NK-92 (cell line): ENCODE measurements around the gene PRKAR1B.

Experiments used
- DNase-seq: peaks from one replicate; lab custom pipeline; 2025; ENCODE audit not compliant: unreplicated experiment; lab: John Stamatoyannopoulos, UW

PRKAR1B gene

DNA sequence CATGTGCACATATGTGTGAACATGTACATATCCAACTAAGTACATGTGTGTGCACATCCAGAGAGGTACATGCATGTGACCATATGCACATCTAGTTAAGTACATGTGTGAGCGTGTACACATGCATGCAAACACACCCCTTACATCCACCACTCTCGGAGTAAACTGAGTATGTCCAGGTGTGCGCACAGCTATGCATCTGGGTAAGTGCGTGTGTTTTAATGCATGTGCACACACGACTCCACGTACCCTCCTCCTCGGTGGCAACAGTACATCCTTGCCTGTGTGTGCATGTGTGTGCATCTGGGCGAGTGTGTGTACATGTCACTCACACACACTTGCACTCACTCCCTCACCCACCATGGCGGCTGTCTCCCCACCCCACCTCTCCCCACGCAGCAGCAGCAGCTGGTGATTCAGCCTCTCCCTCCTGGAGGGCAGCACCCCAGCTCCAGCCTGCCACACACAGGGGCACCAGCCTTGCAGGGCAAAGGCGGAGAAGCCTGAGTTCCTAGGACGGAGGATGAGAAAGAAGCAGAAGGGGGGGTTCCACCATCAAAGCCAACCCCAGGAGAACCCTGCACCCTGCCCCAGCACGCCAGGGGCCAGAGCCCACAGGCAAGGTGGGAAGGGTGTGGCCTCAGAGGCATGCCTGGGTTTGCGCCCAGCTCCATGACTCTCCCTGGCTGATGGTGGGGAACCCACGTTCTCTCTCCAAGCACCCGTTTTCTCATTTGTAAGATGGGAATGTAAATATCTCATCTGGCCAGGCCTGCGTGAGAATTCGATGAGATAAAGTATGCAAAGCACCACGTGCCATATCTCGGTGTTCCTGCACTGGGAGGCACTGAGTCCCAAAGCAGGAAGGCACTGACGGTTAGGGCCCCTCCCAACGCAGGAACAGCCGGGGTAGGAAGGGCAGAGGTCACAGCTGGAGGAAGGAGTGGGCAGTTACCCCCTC, 28.3 kb downstream of the PRKAR1B start:
- no peak for DNase-seq

DNA sequence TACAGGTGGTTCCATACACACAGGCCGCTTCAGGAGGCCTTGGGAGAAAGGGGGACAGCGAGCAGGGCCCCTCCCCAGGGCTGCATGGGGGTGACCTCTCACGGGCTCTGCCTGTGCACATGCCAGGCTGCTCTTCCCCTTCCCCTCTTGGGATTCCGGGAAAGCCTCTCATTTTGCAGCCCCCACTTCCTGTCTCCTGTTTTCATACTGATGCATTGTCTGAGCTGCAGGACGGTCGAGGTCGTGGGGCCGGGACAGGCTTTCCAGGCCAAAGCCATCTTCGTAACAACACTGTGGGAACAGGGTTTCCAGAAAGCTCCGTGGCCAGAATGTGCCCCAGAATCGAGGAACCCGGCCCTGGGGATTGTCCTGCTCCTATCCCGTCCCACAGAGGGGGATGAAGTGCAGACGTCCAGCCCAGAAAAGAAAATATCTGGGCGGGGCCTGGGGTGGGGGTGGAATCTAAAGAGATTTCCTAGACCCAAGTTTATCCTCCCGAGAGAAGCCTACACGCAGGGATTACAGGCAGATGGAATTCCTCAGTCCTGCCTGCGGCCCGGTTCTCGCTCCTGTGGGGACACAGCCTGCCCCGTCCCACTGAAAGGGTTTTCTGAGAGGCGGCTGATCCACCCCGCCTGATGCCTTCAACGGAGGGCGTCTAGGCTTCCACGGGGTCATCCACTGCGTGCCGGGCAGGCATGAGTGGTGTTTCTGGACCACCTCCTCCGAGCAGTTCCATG, 30.1 kb downstream of the PRKAR1B start:
- DNase-seq = no peak

DNA sequence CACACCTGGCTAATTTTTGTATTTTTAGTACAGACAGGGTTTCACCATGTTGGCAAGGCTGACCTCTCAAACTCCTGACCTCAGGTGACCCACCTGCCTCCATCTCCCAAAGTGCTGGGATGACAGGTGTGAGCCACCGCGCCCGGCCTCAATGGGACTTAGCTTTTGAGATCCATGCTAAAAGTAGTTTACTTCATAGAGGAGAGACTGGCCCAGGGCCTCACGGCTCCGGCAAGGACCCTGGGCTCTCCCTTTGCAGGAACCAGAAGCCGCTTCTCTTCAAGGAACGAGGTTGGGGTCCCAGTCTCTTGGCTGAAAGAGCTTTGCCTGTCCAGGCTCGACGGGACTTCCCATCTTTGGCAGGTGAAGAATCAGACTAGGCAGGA, 30.7 kb downstream of the PRKAR1B start:
- DNase-seq = no peak

DNA sequence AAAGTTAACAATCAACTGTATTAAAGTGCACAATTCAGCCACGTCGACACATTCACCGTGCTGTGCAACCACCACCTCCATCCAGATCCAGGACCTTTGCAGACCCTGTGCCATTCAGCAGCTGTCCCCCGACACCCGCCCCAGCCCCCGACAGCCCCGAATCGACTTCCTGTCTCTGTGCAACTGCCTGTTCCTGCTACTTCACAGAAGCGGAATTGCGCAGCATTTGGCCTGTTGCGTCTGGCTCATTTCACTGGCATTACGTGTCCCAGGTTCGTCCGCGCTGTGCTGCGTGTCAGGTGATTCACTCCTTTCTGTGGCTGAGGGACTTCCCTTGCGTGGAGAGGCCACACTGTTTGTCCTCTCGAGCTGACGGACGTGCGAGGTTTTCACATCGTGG, 33.8 kb downstream of the PRKAR1B start:
- no peak for DNase-seq

DNA sequence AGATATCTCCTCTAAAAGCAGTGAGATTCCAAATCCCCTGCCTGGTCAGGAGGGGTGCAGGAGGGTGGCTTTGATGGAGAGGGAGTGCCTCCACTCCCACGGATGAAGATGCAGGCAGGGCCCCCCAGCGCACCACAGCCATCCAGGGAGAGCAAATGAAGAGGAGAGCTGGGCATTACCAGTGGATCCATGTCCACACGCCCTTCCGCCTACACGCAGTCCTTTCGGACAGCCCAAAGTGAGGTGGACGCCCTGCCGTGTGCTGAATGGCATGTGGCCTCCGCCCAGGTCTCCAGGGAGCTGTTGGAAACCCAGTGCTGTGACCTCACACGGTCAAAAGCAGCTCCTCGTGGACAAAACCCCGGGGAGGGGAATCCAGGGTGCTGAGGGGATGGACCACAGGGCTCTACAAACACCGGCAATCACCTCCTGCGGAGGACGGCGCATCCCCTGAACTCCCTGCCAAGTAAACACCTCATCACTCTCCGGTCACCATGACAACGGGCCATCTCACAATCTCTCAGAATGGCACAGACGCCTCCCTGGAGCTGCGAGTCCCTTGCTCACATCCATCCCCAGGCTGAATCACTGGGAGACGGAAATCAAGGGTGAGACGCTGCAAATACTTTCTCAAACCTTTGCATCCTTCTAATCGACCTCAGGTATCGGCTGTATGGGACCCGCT, 35.6 kb downstream of the PRKAR1B start:
- no peak for DNase-seq

DNA sequence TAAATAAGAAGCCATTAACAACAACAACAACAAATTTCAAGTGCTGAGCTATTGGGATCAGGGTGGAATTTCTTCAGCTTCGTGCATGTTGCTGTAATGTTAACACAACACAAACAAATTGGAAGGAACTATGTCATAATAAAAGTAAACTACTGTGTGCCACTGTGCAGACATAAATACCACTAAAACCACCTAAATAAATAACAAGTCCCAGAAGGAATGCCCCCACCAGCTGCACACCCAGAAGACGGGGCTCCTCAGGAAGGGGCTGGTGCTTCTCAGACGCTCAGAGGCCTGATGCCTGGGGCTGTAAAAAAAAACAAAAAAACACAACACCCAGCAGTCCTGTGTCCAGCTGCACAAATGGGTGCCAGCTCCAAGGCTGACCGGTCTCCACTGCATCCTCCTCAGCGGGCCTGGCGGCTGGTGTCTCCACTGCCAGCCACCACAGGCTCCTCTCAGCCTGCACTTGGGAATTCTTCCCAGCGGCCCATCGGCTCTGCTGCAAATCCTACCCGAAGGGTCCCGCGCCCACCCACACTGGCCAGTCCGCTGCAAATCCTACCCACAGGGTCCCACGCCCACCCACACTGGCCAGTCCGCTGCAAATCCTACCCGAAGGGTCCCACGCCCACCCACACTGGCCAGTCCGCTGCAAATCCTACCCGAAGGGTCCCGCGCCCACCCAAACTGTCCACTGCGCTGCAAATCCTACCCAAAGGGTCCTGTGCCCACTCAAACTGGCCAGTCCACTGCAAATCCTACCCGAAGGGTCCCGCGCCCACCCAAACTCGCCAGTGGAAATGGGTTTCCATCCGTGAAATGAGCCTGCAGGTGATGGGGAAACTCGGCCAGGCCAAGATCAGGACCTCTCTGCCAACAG, 36.4 kb downstream of the PRKAR1B start:
- DNase-seq = no peak

DNA sequence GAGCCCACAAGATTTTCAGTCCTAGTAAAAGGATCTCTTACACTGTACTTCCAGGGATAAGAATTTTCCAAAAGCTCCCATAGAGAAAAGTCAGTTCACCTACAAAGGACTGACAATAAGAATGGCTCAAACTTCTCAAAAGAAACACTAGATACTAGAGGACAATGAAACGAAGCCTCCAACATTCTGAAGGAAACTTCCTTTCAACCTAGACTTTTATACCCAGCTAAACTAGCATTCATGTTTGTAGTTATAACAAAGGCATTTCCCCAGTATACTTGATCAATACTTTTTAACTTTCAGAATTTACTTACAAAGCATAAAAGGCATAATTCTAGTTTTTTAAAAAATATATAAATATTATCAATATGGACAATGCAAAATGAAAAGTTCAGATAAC, 41.5 kb downstream of the PRKAR1B start:
- DNase-seq = no peak

DNA sequence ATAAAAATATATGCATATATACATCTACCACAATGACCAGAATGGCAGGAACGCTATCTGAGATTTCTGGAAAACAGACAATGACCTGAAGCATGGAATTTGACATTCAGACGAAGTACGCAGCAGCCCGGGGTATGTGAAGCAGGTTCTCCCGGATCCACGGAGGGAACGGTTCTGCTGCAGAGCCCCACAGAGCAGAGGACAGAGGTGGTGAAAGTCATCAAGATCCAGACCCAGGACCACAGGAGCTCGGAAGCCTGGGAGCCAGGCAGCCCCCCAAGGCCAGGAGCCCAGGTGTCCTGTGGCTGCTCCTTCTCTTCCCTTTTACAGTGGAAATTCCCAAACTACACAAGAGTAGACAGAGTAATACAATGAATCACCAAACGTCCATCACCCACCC, 42.7 kb downstream of the PRKAR1B start:
- DNase-seq = no peak

DNA sequence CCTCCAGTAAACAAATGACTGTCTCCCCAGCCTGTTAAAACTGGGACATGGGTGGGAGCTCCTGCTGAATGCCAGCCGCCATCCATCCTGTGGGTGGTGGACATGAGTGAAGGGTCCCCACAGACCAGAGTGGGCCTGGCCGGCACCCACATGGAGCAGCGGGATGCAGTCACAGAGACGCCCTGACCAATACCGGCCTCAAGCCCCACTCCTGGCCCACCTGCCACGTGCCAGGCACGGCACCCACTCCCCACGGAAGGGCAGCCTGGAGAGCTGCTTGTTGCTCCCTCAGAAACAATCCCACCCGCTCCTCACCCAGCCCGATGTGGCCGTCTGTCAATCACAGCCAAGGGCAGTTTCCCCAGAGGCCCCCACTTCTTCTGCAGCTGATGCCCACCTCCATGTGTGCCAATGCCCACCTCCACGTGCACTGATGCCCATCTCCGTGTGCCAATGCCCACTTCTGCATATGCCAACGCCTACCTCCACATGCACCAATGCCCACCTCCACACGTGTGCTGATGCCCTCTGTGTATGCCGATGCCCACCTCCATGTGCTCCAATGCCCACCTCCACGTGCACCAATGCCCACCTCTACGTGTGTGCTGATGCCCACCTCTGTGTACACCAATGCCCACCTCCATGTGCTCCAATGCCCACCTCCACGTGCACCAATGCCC, 43.4 kb downstream of the PRKAR1B start:
- DNase-seq = no peak

DNA sequence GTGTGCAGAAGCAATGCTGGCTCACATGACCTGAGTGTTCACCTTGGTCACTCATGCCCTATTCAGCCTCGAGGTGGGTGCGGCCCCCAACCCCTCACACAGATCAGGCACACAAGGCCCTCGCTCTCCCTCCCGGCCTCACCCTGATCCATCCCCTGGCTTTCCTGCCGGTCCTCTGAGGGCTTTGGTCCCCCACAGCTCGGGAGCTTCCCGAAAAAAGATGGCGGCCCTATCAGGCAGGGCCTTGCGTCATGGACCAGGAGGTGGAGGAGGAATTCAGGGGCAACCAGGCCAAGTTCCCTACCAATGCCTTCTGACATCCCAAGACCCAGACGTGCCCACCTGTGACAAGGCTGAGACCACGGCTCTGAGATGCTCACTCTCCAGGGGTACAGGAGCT, 44.3 kb downstream of the PRKAR1B start:
- DNase-seq = no peak

DNA sequence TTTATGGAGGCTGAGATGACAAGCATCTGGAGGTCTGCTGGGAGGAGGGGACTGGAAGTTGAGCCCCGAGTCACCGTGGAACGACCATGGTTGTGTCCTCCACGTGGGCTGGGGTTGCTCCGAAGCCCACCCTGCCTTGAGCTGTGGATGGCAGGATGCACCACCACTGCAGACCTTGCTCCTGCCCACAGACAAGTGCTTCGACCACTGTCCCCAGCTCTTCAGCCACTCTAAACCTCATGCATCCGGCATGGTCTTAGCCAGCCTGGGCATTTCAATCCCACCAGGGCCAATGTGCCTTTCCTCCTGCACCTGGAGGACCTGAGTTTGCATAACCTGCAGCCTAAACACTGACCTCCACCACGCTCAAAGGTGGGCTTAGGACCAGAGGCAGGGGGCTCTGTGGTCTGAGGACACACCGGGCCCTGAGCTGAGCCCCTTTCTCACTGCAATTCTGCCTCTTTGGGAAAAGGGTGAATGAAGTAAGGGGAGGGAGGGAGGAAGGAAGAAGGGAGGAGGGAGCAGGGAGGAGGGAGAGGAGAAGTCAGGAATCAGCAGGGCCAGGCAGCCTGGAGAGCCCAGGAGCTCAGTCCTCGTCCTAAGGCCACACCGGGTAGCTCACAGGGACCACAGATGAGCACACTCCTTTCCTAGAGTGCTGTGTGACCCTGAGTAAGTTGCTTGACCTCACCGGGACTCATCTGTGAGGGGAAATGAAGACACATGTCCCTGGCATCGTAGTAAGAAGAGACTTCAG, 45.4 kb downstream of the PRKAR1B start:
- DNase-seq = no peak

DNA sequence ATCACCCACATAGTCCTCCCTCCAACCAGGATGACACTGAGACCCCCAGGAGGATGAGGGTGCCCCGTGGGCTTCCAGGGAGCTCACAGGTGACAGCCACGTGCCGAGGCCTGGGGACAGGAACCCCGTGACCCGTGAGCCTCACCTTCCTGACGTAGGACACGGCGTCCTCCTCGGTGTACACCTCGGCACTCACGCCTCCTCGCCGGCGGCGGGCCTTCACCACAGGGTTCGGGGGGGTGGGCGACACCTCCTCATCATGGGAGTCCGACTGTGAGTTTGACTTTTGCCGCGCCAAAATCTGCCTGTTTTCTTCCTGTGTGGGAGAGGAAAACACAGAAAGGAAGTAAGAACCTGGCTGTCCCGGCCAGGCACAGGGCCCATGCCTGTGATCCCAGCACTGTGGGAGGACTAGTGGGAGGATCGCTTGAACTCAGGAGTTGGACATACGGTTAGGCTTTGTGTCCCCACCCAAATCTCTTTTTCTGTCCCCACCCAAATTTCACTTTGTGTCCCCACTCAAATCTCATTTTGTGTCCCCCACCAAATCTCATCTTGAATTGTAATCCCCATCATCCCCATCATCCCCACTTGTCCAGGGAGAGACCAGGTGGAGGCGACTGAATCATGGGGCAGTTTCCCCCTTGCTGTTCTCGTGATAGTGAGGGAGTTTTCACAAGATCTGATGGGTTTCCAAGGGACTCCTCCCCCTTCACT, 46.5 kb downstream of the PRKAR1B start:
- no peak for DNase-seq

DNA sequence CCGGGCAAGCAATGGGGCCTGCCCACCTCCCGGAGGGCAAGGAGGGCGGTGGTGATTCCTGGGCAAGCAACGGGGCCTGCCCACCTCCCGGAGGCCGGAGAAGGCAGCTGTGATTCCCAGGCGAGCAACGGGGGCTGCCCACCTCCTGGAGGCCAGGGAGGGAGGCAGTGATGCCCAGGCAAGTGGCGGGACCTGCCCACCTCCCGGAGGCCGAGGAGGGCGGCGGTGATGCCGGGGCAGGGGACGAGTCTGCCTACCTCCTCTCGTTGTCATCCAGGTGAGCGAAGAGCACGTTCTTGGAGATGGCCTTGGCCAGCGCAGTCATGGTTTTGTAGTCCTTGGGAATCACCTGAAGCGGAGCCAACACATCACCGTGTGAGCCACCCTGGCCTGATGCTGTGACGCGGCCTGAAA, 50.1 kb downstream of the PRKAR1B start:
- DNase-seq = no peak

DNA sequence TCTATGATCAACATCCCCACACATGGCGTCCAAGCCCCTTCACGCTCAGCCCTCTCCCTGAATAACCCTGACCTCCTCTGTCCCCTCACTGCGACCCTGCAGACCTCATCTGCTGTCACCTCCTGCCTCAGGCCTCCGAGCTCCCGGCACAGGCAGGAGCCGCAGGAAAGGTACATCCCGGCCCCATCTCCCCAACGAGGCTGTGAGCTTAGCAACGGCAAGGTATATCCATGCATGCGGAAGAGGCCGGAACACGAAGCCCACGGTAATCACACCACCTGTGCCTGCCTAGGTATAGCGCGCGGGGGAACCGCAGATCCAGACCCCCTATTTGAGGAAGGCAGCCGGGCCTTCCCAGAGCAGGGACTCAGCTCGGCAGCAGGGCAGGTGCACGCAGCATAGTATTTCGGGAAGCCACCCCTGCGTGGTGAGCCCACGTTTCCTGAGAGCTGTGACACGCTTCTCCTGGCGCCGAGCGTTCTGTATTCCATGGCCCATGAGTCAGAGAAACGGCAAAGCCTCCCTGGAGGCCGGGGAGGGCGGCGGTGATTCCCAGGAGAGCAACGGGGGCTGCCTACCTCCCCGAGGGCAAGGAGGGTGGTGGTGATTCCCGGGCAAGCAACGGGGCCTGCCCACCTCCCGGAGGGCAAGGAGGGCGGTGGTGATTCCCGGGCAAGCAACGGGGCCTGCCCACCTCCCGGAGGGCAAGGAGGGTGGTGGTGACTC, 50.7 kb downstream of the PRKAR1B start:
- DNase-seq = no peak

DNA sequence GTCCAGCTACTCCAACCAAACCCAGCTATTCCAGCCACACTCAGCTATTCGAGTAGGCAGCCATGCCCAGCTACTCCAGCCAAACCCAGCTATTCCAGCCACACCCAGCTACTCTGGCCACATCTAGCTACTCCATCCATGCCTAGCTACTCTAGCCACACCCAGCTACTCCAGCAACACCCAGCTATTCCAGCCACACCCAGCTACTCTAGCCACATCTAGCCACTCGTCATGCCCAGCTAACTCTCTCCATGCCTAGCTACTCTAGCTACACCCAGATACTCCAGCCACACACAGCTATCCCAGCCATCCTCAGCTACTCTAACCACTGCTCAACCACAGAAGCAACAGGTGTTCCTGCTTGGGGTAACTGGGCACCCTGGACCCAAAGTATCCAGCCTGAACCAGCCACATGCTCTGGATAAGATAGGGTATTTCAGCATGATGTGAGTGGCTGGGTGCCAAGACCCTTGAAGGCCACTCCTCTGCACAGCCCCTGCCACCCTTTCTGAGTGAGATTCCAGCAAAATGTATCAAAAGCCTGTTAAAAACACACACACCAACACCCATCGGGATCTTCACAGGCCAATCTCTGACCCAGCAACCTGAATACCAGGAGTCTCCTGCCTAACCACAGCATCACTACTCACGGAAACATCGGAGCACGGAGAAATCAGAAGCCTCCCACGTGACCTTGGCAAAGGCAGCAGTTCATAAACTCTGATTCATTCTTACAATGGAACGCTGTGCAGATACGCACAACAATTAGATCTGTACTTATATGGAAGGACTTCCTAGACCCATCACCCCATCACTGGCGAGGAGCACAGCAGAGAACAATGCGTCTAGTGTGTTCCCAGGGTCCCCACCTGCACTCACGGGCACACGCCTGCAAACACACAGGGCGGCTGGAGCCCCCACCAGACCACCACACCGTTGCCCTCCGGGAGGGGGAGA, 52.3 kb downstream of the PRKAR1B start:
- DNase-seq = no peak

DNA sequence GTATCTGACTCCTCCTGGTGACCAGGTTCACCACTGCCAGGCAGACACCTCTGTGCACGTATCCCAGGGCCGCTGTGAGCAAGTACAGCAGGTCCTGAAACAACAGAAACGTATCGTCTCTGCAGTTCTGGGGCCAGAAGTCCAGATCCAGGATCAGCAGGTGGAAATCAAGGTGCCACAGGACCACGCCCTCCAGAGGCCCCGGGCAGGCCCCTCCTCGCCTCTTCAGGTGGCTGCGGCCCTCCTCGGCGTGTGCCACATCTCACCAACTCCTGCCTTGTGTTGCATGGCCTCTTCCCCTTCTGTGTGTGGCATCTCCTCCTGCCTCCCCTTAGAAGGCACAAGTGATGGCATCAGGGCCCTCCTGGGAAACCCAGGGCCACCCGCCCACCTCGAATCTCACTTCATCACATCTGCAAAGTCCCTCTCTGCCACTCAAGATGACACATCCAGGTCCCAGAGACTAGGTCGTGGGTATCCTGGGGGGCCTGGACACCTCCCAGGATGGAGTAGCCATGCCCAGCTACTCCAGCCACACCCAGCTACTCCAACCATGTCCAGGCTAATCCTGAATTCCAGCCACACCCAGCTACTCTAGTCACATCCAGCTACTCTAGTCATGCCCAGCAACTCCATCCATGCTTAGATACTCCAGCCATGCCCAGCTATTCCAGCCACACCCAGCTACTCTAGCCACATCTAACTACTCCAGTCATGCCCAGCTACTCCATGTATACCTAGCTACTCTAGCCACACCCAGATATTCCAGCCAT, 53.2 kb downstream of the PRKAR1B start:
- no peak for DNase-seq
